GM12874 (cell line): Measurements from ENCODE around the gene PSMB10.

Source experiments
- TF ChIP-seq, protein P1 (sequence below): IDR thresholded peaks from 2 replicates; pipeline ENCODE4 v1.5.1; 2011; ENCODE audit warnings: low read depth, mild to moderate bottlenecking, control low read depth, low read length, moderate library complexity; ENCODE audit not compliant: insufficient read depth

Gene PSMB10

DNA sequence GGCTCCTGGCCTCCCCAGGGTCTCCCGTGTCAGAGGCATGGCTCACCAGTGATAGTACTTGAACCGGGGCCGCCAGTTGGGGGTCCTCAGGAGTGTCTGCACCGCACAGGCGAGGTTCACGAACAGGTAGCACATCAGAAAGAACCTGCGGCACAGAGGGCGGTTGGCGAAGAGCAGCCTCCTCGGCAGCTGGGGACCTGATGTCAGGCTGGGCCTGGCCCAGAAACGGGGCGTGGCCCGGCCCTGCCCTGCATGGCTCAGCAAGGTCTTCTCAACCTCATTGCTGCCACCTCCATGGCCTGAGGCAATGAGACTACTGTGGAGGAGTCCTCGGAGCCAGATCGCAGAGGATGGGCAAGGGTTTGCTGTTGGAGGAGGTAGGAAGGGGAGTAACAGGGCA, 11.4 kb upstream of the PSMB10 start:
- TF ChIP-seq, protein P1, sequence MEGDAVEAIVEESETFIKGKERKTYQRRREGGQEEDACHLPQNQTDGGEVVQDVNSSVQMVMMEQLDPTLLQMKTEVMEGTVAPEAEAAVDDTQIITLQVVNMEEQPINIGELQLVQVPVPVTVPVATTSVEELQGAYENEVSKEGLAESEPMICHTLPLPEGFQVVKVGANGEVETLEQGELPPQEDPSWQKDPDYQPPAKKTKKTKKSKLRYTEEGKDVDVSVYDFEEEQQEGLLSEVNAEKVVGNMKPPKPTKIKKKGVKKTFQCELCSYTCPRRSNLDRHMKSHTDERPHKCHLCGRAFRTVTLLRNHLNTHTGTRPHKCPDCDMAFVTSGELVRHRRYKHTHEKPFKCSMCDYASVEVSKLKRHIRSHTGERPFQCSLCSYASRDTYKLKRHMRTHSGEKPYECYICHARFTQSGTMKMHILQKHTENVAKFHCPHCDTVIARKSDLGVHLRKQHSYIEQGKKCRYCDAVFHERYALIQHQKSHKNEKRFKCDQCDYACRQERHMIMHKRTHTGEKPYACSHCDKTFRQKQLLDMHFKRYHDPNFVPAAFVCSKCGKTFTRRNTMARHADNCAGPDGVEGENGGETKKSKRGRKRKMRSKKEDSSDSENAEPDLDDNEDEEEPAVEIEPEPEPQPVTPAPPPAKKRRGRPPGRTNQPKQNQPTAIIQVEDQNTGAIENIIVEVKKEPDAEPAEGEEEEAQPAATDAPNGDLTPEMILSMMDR, result no peak

DNA sequence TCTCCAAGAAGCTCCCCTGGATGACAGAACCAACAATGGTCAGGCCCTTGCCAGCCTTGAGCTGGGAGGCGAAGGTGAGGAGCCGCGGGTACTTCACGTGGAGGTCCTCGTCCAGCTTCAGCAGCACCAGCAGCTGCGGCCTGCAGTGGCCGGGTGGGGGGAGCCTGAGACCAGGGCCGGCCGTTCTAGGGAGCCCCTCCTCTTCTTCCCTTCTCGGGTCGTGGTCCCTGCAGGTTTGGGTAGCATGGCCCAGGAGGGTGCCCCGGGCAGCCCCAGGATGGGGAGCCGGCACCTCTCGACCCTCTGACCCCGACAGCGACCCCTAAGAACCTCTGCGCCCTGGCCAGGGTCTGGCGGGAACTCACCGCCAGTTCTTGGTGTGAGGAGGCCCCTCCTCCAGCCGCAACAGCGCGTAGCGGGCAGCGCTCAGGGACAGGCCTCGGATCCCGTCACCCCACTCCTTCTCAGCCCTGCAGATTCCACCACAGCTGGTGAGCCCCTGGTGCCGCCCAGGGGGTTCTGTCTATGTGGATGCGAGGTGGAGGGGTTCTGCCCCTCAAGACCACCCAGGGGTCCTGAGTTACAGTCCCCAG, 10.4 kb upstream of the PSMB10 start:
- TF ChIP-seq, protein P1, result no peak

DNA sequence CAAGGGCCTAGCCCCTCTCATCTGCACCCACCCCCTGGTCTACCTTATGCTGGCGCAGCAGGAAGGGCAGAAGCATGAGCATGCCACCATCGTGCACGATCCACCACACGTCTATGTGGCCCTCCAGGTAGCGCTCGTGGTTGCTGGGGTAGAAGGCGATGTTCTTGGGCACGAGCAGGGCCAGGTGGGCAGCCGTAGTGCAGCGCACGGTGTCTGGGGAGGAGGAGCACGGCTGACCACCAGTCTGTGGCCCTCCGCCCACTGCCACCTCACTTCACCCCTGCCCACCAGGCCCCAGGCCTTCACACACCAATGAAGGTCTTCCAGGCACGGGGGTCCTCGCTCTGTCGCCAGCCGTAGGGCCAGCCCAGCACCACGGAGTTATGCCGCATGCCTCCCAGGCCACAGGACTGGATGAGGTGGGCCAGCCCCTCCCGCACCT, 9.5 kb upstream of the PSMB10 start:
- TF ChIP-seq, protein P1, result no peak

DNA sequence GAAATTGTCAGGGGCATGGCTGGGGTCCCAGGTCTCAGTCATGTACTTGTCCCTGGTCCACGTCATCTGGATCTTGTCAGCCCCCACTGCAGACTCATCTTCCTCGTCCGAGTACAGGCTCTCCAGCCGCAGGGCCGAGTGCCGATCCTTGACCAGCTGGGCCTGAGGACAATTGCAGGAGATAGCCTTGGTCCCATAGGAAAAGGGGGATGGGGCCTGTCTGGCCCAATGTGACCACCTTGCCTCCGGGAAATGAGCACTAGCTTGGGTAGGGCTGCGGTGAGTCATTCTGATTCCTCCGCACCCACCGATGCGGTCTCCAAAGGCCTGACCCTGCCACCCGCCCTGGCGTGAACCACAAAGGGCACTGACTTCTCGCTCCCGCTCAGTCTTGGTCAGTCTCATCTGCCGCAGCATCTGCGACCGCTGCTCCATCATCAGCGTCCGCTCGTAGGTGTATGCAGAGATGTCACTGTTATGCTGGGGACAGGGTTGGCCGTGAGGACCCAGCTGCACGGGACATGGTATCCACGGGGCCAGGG, 8.8 kb upstream of the PSMB10 start:
- TF ChIP-seq, protein P1, result no peak

DNA sequence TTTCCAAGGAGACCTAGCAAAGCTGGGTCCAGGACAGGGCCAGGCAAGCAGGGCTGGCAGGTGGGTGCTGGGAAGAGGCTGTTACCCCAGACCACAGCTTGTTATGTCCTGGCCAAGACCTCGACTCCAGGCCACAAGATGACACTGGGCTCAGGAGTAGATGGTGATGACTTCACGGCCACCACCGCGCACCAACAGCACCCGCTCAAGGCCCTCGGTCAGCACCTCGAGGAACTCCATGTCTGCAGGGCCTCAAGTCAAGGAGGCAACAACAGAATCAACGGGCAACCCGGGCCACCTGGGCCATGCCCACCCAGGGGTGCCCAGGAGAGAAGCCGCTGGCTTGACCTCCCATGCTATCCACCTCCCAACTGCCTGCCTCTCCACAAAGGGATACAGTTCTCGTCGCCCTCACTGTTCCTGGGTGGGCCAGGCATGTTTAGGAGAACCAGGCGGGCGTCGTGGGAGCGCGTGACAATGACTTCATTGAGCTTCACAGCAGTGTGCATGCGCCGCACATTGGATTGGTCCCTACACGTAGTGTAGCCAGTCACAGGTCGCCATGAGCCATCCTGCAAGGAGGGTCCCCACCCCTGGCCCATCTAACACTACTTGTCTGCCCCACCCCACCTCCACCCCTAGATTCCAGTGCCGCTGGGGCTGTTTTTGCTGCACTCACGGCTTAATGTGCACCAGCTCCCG, 8.2 kb upstream of the PSMB10 start:
- TF ChIP-seq, protein P1, result no peak

DNA sequence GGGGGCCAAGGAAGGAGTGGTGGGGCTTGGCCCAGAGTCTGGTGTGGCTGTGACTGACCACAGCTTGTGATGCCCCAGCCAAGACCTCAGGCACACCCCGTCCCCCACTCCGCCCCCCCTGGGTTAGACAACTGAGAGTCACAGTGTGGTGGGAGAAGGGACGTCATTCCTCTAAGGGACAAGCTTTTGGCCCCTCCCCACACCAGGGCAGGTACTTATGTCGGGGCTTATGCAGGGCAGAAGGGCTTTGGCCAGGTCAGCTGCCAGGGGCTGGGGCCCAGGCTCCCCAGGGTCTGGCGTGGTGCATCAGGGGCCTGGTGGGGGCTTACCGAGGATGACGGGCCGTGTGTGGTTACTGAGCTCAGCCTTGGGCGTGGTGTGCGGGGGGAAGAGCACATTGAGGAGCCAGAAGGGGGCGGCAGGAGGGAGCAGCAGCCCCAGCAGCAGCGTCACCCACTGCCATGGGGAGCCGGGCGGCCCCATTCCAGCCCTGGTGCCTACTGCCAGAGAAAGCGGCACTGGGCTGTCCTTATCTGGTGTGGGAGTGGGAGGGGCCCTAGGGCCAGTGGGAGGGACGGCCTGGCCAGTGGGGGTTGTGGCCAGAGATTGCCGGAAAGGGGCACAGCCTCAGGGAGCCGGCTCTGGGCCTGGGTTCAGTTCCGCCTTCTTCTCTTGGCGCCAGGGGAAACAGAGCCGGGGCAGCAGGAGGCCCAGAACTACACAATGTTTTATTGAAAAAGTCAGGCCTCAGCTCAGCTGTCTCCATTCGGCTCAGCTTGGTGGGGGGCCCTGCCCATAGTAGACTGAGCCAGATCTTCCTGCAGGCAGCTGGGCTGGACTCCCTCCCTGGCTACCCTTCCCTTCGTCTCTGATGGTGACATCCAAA, 7.2 kb upstream of the PSMB10 start, which contains the start of gene LCAT:
Gene LCAT (minus strand): TSS at position 502 of the 886 bp plus-strand sequence. CDS start 19 bp downstream, at position 483.
- TF ChIP-seq, protein P1, result no peak

DNA sequence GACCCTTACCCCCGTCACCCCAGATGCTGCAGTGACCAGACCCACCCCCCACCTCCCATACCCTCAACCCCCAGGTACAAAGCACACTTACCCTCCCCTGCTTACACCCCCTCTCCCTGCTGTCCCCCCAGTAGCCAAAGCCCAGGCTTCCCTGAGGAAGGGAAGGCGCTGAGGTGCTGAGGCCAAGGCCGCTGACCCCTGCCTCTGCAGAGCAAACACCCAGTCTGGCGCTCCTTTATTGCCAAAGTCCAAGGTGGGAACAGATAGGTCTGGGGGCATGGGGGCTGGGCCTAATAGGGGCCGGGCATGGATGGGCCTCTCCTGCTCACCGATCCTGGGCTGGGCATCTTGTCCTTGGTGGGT, 6.6 kb upstream of the PSMB10 start:
- TF ChIP-seq, protein P1, result no peak
